NK-92 (cell line): Measurements from ENCODE around the gene HDGFL2.

Experiments
- DNase-seq: peaks from one replicate; lab custom pipeline; 2025; ENCODE audit not compliant: unreplicated experiment; lab: John Stamatoyannopoulos, UW

HDGFL2 gene

DNA sequence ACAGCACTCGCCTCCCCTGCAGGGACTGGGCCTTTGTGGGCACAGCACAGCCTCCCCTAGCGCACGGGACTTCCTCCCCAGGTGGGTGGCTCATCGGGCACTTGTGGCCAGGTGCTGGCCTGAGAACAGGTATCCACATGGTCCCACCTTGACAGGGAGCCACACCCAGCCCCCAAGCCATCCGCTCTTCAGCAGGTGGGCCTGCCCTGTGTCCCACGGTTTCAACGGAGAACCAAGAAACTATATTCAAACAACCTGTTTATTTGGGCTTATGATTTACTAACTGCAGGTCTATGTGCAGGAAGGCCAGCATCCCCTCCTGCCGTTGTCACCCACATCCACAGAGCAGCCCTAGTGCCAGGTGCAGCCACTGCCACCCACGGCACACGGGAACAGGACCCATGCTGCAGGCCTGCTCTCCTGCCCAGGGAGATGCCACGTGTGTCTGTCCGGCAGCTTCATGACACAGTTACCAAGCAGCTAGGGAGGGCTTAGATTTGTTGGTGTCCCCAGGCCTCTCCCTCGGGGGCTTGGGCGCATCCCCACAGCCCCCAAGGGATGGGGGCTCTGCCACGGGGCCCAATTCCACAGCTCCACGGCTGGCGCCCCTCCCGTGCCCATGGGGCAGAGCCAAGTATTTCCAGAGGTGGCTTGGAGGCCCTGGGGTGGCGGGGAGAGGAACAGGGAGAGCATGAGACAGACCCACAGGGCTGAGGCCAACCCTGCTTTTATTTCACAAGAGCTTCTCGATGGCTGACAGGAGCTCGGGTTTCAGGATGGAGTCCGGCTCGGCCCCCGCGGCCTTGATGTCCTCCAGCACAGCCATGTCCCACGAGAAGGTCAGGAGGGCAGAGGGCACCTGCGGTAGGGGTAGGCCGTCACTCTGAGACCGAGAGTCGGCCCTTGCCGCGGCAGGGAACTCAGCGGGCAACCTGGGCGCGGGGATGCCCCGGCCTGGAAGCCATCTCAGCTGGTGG is 27.0 kb upstream of the HDGFL2 start:
- DNase-seq = no peak

DNA sequence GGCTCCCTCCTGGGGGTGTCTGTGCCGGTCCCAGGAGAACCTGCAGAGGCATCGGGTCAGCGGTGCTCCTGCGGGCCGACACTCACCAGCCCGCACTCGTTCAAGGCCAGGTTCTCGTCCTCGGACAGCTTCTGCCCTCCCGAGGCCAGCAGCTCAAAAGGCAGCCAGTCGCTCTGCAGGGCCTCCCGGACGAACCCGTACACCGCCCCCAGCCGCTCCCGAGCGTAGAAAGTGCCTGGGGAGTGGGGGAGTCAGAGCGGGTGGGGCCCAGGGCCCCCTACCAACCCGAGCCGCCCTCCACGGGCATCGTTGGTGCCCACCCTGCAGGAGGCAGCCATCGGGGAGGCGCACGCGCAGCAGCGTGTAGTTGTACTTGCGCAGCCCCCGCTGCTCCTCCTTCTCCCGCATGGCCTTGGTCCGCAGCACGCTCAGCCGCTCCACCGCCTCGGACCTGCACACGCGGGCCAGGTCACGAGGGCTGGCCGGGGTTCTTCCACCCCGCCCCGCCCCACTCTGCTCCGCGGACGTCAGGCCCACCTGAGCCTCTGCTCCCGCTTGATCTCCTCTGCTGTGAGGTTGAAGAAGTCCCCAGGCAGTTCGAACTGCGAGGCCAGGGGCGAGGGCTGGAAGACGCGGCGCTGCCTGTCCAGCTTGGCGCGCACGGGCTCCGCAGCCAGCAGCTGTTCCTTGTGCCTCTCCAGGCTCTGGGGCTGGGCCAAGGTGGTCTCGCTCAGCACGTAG is 26.0 kb upstream of the HDGFL2 start:
- DNase-seq = no peak

DNA sequence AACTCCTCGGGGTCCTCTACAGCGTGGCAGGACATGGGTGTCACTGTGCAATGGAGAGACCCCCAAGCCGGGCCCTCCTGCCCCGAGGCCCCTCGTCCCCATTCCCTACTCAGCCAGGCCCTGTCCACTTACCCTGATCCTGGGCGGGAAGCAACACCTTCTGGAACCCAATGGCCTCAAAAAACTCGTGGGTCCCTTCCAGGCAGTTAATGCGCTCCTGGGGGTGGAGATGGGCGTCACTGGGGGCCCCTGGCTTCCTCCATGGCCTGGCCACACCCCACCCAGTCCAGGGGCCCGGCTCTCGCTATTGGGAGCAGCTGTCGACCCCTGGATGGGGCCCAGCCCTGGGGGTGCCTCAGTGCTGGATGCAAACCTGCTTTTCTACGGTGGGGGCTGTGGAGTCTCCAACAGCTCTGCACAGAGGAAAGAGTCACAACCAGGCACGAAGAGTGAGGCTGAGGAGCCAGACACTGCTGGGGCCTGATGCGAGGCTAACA is 25.3 kb upstream of the HDGFL2 start:
- no peak for DNase-seq

DNA sequence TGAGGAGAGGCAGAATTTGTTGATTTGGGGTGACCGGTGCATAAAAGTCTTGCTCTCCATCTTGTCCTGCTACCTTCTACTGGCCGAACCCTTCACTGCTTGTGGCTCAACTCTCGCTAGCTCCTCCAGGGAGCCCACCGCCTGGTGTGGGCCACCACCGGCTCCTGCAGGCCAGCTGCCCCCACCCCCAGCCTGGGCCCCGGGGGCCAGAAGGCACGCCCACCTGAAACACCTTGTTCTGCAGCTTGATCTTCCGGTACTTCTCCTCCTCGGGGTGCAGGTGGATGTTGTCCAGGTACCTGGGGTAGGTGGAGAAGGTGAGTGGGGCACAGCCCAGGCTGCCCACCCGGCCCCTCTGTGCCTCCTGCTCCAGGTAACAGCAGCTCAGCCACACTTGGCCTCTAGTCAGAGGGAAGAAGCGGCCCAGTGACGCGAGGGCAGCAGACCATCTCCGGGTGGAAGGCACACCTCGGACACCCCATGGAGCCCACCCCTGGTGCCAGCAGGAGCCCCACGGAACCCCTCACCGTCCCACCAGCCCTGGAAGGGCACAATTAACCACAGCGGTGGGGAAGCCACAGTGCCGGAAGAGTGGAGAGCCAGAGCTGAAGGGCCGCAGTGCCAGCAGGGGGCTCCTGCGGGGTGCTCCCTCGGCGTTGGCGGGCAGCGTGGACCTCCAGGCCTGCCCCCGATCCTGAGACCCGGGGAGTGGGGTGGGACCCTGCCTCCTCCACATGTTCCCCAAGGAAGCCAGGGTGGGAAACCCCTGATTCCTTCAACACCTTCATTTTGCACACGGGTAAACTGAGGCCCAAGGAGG is 24.6 kb upstream of the HDGFL2 start:
- no peak for DNase-seq

DNA sequence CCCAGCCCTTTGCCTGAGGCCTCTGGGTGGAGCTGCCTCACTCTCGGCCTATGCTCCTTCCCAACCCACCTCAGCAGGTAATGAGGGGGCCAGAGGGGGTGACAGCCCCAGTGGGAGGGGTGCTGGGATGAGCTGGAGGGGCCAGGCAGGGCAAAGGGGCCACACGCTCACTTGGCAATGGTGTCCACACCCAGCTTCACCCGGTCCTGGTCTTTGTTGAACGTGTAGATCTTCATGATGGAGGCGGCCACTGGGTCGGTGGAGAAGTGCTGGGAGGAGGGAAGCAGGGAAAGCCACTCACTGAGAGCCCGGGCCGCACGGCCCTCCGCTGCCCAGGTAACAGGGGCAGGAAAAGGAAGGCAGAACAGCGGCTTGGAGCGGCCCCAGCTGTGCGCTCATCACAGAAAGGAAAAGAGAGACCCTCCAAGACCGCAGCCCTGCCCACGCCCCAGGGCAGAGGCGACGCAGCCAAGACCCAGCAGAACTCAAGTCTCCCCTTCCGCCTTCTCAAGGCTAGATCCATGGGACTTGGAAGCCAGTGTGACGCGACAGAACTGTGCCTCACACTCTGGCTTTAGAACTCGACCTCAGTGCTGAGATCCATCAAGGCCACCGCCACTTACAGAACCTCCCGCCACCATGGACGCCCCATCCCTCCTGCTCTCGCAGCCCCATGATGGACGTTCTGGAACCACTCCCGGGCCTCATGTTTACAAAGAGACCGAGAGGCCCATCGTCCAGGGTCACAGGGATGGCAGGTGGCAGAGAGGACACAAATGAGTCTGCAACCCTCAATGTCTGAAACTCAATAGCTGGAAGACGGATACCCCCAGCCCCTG is 23.7 kb upstream of the HDGFL2 start:
- no peak for DNase-seq

DNA sequence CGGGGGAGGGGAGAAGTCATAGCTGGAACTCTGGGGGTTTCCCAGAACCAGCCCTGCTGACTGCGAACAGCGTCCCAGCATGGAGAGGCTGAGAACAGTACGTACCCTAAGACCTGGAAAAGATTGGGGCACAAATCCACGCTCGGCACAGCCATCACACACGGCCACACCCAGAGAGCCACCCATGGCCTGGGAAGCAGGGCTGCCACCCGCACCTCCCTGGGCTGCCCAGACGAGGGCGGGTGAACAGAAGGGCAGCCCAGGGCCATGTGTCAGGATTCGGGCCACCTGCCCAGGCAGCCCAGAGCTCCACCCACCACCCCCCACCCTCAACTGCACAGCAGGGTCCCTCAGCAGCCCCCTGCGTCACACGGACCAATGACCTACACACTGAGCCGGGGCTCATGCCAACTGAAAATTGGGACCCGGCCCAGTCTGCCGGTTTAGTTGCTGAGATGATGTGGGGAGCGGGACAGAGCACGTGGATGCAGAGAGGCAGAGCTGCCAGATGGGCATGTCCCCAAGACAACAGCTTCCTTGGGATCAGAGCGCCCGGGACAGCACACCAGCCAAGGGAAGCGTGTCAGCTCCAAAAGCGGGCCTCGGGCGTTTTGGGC is 23.0 kb upstream of the HDGFL2 start:
- no peak for DNase-seq

DNA sequence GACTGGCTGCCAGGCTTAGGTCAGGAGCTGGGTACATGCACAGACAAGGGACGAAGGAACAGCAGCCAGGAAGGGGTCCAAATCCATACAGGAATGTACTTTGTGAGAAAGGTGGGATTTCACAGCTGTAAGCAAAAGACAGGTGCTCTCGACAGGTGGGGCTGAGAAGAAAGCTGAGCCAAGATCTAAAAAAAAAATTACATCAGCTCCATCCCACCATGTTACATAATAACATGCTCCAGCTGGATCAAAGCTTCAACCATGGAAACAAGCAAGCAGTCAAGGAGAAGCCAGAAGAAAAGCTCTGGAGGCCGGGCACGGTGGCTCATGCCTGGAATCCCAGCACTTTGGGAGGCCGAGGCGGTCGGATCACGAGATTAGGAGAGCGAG is 22.5 kb upstream of the HDGFL2 start:
- DNase-seq = no peak

DNA sequence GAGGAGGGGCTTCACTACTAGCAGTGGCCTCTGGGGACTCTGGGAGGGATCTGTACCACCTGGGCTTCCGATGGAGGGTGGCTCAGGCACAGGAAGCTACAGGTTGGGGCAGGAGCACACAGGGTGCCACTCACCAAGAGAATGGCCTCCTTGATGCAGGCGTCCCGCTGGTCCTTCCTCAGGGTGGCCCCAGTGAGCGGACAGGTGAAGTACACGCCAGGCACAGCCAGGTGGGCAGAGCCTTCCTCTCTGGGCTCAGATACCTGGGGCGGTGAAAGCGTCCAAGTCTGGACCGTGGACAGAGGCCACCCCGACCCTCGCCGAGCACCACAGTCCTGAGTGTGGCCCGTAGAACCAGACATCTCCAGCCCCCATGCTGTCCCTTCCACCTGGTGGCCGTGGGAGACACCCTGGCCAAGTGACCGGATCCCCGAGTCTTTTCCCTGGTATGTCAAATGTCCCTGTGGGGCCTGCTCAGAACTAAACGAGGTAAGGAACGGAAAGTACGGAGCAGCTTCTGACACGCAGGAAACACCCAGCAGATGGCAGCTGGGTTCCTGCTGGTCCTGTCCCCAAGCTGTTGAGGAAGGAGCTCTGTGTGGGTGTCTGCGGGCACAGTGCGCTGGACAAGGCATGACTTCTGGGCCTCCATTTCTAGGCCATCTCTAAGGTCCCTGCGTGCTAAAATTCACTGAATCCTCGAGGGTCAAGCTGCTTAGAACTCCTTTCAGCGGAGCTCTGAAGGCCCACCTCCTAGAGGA is 19.7 kb upstream of the HDGFL2 start:
- DNase-seq = no peak

DNA sequence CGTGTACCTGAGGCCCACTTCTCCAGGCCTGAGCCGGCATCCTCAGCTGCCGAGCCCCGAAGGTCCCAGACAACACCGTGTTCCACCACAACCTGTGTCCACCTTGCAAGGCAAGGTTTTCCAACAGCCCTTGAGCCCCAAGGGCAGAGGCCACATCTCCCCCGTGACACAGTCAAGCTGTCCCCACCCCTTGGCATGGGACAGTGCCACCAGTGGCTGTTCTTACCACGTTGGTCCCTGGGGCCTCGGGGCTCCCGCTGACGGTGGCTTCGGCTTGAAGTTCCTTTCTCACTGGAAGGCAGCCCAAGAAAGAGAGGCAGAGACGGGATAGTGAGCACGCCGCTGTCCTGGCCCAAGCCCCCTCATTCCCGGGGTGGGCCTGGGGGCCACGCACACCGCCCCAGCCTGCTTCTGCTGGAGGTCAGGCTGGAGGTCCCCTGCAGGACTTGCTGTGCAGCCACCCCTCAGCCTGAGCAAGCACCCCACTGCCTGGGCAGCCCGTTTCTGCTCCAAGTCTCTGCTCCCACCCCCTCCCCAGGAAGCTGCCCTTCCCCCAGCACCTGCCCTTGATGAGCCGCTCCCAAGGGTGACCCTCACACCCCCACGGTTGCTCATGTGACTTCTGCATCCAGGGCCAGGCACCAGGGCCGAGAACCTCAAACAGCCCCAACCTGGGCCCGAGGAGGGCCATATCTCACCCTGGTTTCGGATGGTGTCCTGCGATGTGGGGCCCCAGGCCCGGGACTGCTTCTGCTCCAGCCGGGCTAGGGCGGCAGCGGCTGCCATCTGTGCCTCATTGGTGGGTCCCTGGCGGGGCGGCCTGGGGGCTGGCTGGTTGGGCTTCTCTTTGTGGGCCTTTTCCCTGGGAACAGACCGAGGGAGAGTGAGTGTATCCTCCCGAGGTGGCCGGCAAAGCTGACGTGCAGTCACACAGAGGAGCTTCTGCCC is 18.6 kb upstream of the HDGFL2 start:
- no peak for DNase-seq

DNA sequence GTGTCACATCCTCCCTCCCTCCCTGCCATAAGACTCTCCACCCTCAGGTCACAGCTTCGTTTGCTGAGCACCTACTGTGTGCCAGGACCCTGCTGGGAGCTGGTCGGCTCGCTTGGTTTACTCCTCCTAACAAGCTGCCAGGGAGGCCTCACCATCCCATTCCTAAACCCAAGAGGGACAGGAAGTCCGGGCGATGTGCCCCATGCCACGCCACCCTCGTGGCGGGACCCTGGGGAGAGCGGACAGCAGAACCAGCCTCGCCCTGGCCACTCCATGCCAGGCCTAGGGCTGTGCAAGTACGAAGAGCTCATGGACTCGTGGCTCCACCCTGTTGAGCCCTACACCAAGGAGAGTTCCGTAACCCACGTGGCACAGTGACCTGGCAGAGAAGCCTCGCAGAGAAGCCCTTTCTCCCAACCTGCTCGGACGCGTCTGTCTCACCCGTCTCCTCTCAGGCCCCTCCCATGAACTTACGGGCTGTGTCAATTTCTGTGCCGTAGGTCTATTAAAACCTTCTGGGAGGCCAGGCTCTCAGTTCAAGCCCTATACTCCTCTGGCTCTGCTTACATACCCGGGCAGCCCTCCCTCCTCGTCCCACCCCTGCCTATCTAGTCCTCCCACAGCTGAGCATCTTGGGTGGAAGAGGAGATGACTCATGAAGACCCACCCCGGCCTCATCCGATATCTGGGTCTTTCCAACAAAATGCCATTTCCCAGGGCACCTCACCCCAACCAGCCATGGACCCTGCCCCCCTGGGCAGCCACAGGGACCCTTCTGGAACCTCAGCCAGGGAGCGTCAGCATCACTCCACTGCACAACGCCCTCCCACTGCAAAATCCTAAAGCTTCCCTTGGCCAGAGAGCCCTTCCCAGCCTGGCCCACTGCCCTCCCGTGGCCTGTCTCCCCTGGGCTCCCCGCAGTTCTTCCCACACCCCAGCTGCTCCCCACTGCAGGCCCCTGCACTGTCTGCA is 17.1 kb upstream of the HDGFL2 start:
- DNase-seq = no peak

DNA sequence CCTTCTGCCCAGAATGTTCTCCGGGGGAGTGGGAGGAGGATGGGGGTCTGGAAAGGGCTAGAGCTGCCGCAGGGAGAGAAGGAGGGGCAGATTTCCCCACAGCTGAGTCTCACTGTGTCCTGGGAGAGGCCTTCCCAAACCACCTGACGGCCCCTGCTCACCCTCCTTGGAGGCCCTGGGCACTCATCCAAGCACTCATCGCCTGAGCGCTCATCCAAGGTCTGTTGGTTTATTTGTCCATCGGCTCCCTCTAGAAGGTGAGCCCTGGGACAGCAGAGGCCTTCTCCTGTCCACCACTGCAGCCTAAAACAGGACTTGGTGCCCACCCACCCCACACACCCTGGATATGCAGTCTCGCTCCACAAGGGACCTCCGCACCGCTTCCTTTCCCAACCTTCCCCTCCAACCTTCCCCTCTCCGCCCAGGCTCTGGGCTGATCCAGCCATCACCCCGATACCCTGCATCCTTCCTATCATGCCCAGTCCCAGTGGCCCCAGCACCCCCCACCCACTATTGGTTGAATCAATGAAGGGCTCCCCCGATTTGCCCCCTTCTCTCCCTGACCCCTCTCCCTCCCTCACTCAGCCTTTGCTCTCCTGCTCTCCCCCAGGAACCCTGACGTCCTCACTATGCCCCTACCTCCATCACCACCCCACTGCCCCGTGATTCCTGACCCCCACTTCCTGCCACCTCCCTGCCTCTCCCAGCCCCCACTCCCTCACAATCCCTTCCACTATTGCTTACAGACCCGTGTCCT is 16.2 kb upstream of the HDGFL2 start:
- no peak for DNase-seq

DNA sequence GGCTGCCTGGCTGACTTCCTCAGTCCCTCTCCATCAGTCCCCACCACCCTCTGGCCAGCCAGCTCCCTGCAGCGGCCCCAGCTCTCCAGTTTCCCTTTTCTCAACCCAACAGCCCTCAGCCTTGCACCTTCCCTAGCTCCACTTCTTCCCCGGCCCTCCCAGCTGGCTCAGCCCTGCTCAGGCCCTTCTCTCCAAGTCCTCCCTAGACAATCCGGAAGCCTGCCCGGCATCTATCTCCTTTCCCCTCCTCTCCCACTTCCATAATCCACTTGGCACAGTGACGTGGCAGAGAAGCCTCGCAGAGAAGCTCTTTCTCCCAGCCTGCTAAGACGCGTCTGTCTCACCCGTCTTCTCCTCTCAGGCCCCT is 15.6 kb upstream of the HDGFL2 start:
- no peak for DNase-seq

DNA sequence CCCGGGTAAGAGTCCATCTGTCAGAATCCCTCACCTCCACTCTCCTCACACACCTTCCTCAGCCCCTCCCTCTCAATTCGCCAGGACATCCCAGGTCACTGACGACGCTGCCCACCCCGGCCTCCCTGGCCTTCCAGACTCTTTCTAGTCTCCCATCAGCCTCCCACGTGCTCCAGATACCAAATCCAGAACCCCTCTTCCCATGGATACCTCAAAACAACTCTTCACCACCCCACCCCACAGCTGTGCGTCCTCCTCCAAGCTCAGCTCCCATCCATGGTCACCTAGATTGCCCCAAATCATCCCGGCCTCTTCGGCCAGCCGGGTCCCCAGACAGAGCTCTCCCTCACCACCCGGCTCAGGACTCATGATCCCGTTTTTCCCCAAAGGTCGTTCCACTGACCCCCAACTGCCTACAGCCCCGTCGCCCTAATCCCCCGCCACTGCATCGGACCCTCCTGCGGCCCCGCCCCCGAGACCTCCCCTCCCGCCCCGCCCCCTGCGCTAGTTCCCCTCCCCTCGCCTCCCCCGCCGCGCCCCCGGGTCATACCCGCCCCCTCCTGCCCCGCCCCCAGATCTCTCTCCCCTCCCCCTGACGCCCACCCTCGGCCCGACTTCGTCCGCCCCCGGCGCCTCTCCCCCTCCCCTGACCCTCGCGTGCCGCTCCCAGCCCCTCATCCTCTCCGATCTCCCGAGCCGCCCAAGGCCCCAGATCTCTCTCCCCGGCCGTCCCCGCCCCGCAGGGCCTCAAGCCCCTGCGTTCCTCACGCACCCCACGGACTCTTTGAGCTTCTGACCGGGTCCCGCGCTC is 15.0 kb upstream of the HDGFL2 start:
- no peak for DNase-seq

DNA sequence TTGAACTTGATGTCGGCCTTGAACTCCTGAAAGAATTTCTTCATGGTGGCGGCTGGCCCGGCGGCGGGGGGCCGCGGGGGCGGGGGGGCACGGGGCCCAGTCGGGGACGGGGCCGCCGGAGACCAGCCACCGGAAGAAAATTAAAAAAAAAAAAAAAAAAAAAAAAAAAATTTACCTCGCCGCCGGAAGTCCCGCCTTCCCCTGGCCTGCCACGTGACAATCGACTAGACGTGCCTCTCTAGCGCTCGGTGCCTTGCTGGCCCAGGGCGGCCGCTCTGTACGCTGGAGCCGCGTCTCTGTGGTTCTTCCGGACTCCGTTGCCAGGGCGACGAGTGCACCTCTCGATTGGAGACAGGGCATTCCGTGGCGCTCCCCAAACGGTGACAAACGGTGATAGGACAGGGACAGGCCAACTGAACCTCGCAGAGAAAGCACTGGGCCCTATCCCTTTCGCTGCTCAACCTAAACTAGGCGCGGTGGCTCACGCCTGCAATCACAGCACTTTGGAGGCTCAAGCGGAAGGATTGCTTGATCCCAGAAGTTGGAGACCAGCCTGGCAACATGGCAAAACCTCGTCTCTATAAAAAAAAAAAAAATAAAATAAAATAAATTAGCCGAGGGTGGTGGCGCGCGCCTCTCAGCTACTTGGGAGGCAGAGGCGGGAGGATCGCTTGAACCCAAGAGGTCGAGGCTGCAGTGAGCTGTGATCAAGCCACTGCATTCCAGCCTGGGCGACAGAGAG is 14.3 kb upstream of the HDGFL2 start, which contains the start of gene UBXN6:
UBXN6 (minus strand) TSS at position 141 of the 742 bp plus-strand sequence; CDS start at position 44, 97 bp downstream.
- peak; percentile 72 for DNase-seq
